HEK293 (cell line): Measurements from ENCODE around the gene STEAP3.

Source experiments
- ATF2 ChIP-seq: fragments of 450-650 bp; formaldehyde crosslinking; IDR thresholded peaks from 2 replicates; pipeline ENCODE4 v1.5.1; 2016; ENCODE audit warnings: missing biosample characterization, missing genetic modification characterization, low read depth
- HOXA7 ChIP-seq: sonication (generic); formaldehyde crosslinking; IDR thresholded peaks from 2 replicates; pipeline ENCODE4 v1.8.1; 2022; ENCODE audit warnings: missing genetic modification reagents, borderline replicate concordance
- KLF1 ChIP-seq: fragments of 450-650 bp; formaldehyde crosslinking; IDR thresholded peaks from 2 replicates; pipeline ENCODE4 v1.5.1; 2016; ENCODE audit warnings: missing biosample characterization, missing genetic modification characterization
- MEIS1 ChIP-seq: sonication (generic); formaldehyde crosslinking; IDR thresholded peaks from 2 replicates; pipeline ENCODE4 v1.8.1; 2022; ENCODE audit warnings: missing genetic modification reagents, mild to moderate bottlenecking, borderline replicate concordance
- MYNN ChIP-seq: fragments of 450-650 bp; formaldehyde crosslinking; IDR thresholded peaks from 2 replicates; pipeline ENCODE4 v1.5.1; 2016; ENCODE audit warnings: missing biosample characterization, missing genetic modification characterization, borderline replicate concordance
- TCF7L2 ChIP-seq: IDR thresholded peaks from 2 replicates; pipeline ENCODE4 v1.6.1; 2011; ENCODE audit warnings: low read depth, mild to moderate bottlenecking, inconsistent platforms, low read length, moderate library complexity, borderline replicate concordance
- ZBTB11 ChIP-seq: fragments of 450-650 bp; formaldehyde crosslinking; conservative IDR thresholded peaks from 2 replicates; pipeline ENCODE4 v1.5.1; 2016; ENCODE audit warnings: low read depth, missing biosample characterization, missing genetic modification characterization
- ZBTB7A ChIP-seq: fragments of 450-650 bp; formaldehyde crosslinking; IDR thresholded peaks from 2 replicates; pipeline ENCODE4 v1.5.1; 2016; ENCODE audit warnings: low read depth, missing biosample characterization, missing genetic modification characterization
- ZBTB8A ChIP-seq: fragments of 450-650 bp; formaldehyde crosslinking; IDR thresholded peaks from 2 replicates; pipeline ENCODE4 v1.5.1; 2016; ENCODE audit warnings: missing biosample characterization, missing genetic modification characterization
- ZNF140 ChIP-seq: fragments of 450-650 bp; formaldehyde crosslinking; IDR thresholded peaks from 2 replicates; pipeline ENCODE4 v1.5.1; 2016; ENCODE audit warnings: missing biosample characterization, missing genetic modification characterization
- ZNF843 ChIP-seq: fragments of 450-650 bp; formaldehyde crosslinking; IDR thresholded peaks from 2 replicates; pipeline ENCODE4 v1.5.1; 2016; ENCODE audit warnings: missing biosample characterization, missing genetic modification characterization
- TF ChIP-seq, protein P1 (sequence below): fragments of 450-650 bp; formaldehyde crosslinking; IDR thresholded peaks from 2 replicates; pipeline ENCODE4 v1.5.1; 2016; ENCODE audit warnings: missing biosample characterization, missing genetic modification characterization
- TF ChIP-seq, protein P2 (sequence below): fragments of 450-650 bp; formaldehyde crosslinking; IDR thresholded peaks from 2 replicates; pipeline ENCODE4 v1.5.1; 2016; ENCODE audit warnings: missing biosample characterization, missing genetic modification characterization

- TF ChIP-seq ATF2 = no peak
- TF ChIP-seq, protein P1, sequence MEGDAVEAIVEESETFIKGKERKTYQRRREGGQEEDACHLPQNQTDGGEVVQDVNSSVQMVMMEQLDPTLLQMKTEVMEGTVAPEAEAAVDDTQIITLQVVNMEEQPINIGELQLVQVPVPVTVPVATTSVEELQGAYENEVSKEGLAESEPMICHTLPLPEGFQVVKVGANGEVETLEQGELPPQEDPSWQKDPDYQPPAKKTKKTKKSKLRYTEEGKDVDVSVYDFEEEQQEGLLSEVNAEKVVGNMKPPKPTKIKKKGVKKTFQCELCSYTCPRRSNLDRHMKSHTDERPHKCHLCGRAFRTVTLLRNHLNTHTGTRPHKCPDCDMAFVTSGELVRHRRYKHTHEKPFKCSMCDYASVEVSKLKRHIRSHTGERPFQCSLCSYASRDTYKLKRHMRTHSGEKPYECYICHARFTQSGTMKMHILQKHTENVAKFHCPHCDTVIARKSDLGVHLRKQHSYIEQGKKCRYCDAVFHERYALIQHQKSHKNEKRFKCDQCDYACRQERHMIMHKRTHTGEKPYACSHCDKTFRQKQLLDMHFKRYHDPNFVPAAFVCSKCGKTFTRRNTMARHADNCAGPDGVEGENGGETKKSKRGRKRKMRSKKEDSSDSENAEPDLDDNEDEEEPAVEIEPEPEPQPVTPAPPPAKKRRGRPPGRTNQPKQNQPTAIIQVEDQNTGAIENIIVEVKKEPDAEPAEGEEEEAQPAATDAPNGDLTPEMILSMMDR (tag by site-specific recombination) = peak; percentile 58; the same call in 1 of the 2 replicates
- no peak for TF ChIP-seq HOXA7 (CRISPR knock-in tag)
- no peak for TF ChIP-seq ZBTB8A
- TF ChIP-seq KLF1 (tag by site-specific recombination) = no peak
- TF ChIP-seq TCF7L2 = no peak
- no peak for TF ChIP-seq MYNN
- TF ChIP-seq, protein P2, sequence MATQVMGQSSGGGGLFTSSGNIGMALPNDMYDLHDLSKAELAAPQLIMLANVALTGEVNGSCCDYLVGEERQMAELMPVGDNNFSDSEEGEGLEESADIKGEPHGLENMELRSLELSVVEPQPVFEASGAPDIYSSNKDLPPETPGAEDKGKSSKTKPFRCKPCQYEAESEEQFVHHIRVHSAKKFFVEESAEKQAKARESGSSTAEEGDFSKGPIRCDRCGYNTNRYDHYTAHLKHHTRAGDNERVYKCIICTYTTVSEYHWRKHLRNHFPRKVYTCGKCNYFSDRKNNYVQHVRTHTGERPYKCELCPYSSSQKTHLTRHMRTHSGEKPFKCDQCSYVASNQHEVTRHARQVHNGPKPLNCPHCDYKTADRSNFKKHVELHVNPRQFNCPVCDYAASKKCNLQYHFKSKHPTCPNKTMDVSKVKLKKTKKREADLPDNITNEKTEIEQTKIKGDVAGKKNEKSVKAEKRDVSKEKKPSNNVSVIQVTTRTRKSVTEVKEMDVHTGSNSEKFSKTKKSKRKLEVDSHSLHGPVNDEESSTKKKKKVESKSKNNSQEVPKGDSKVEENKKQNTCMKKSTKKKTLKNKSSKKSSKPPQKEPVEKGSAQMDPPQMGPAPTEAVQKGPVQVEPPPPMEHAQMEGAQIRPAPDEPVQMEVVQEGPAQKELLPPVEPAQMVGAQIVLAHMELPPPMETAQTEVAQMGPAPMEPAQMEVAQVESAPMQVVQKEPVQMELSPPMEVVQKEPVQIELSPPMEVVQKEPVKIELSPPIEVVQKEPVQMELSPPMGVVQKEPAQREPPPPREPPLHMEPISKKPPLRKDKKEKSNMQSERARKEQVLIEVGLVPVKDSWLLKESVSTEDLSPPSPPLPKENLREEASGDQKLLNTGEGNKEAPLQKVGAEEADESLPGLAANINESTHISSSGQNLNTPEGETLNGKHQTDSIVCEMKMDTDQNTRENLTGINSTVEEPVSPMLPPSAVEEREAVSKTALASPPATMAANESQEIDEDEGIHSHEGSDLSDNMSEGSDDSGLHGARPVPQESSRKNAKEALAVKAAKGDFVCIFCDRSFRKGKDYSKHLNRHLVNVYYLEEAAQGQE (tag by site-specific recombination) = no peak
- no peak for TF ChIP-seq ZNF843 (tag by site-specific recombination)
- no peak for TF ChIP-seq ZBTB7A (tag by site-specific recombination)
- TF ChIP-seq ZNF140 = no peak
- no peak for TF ChIP-seq ZBTB11 (tag by site-specific recombination)
- no peak for TF ChIP-seq MEIS1 (CRISPR knock-in tag)
These were observed 49.2 kb upstream of the STEAP3 start for GRCh38 chr2:119174216-119174992.
